K562 (cell line): ENCODE data around the gene CLDN5. TPM values are rescaled to one million over a fixed set of nuclear protein-coding genes. Genes with fewer than 3 reads are reported as not detected.

Experiments used
- CBX2 ChIP-seq: fragments of 200-600 bp; sonication (generic); IDR thresholded peaks from one replicate; pipeline ENCODE4 v1.6.1; 2012; ENCODE audit warnings: mild to moderate bottlenecking, low read length, inconsistent platforms; ENCODE audit not compliant: insufficient read depth, poor library complexity, severe bottlenecking
- CHD7 ChIP-seq: fragments of 200-600 bp; sonication (generic); IDR thresholded peaks from one replicate; pipeline ENCODE4 v1.6.1; 2012; ENCODE audit warnings: mild to moderate bottlenecking, low read depth, low read length, inconsistent platforms
- DACH1 ChIP-seq: fragments of 450-650 bp; IDR thresholded peaks from 2 replicates; pipeline ENCODE4 v1.6.1; 2018; ENCODE audit not compliant: partially characterized antibody
- KAT2B ChIP-seq: IDR thresholded peaks from one replicate; pipeline ENCODE4 v1.6.1; 2012; ENCODE audit warnings: low read depth, mild to moderate bottlenecking, control low read depth, inconsistent platforms, low read length, moderate library complexity
- NFIX ChIP-seq: fragments of 250-450 bp; sonication (Bioruptor Pico); IDR thresholded peaks from 2 replicates; pipeline ENCODE4 v1.4.0; 2020; ENCODE audit warnings: low read depth, mild to moderate bottlenecking, moderate library complexity
- POLR2AphosphoS5 ChIP-seq: IDR thresholded peaks from 2 replicates; pipeline ENCODE4 v1.6.1; 2011; ENCODE audit warnings: mild to moderate bottlenecking, low read depth, low read length, moderate library complexity; ENCODE audit not compliant: control insufficient read depth, insufficient read depth
- SMARCB1 ChIP-seq: IDR thresholded peaks from 2 replicates; pipeline ENCODE4 v1.6.1; 2011; ENCODE audit warnings: improper control_type of control experiment, low read depth; ENCODE audit not compliant: insufficient read length
- SNRNP70 ChIP-seq: fragments of 200-400 bp; formaldehyde crosslinking; optimal IDR thresholded peaks from 2 replicates; pipeline ENCODE3; 2017; ENCODE audit warnings: low read depth, low read length
- STAT5B ChIP-seq: fragments of 250-450 bp; sonication (Bioruptor Pico); IDR thresholded peaks from 2 replicates; pipeline ENCODE4 v1.8.0; 2021; ENCODE audit warnings: mild to moderate bottlenecking, inconsistent platforms
- TGIF2 ChIP-seq: sonication (generic); formaldehyde crosslinking; IDR thresholded peaks from 2 replicates; pipeline ENCODE4 v1.8.1; 2022; ENCODE audit warnings: mild to moderate bottlenecking, missing genetic modification reagents, moderate library complexity
- ZBTB1 ChIP-seq: sonication (generic); formaldehyde crosslinking; IDR thresholded peaks from 2 replicates; pipeline ENCODE4 v1.8.1; 2023; ENCODE audit warnings: missing genetic modification reagents, low read depth, mild to moderate bottlenecking, borderline replicate concordance
- ZNF24 ChIP-seq: fragments of 450-650 bp; IDR thresholded peaks from 2 replicates; pipeline ENCODE4 v1.6.1; 2016
- ZNF282 ChIP-seq: sonication (generic); formaldehyde crosslinking; IDR thresholded peaks from 2 replicates; pipeline ENCODE4 v1.8.1; 2023; ENCODE audit warnings: missing genetic modification reagents
- ZSCAN32 ChIP-seq: fragments of 450-650 bp; formaldehyde crosslinking; IDR thresholded peaks from 2 replicates; pipeline ENCODE4 v1.4.0; 2020; ENCODE audit warnings: mild to moderate bottlenecking, moderate library complexity
- polyA plus RNA-seq, 8 experiments: library from polyadenylated mRNA; depleted of rRNA in 4 of 8; stranded (reverse) in 5 of 8; unstranded in 3 of 8; fragments of >200 nt; fragmentation: Nextera tagmentation in 2 of 8; fragmentation: Illumina TruSeq in 1 of 8; extraction: Ambion mirVana in 2 of 8; extraction: Trizol in 1 of 8; gene quantifications; 2 replicates each; pipeline versions ENCODE4 v1.2.1 to v1.2.3, GENCODE V29; 2011 to 2014; ENCODE audit warnings: inconsistent platforms in 1 of 8, missing spikeins in 1 of 8
- total RNA-seq, 7 experiments: library from RNA; depleted of rRNA in 6 of 7; stranded (reverse); fragments of >200 nt in 6 of 7; fragmentation: Illumina TruSeq in 2 of 7; extraction: Trizol in 2 of 7; gene quantifications; 2 replicates each; pipeline versions ENCODE4 v1.2.1 to v1.2.3, GENCODE V29; 2011 to 2021; ENCODE audit warnings: low replicate concordance in 1 of 7

The CLDN5 gene
- total and polyA plus RNA-seq, 9 of the 15 experiments (the other 6 are each of a cell fraction or from before 2014, with no cell fraction given): 0.20 TPM; not detected in 8

DNA sequence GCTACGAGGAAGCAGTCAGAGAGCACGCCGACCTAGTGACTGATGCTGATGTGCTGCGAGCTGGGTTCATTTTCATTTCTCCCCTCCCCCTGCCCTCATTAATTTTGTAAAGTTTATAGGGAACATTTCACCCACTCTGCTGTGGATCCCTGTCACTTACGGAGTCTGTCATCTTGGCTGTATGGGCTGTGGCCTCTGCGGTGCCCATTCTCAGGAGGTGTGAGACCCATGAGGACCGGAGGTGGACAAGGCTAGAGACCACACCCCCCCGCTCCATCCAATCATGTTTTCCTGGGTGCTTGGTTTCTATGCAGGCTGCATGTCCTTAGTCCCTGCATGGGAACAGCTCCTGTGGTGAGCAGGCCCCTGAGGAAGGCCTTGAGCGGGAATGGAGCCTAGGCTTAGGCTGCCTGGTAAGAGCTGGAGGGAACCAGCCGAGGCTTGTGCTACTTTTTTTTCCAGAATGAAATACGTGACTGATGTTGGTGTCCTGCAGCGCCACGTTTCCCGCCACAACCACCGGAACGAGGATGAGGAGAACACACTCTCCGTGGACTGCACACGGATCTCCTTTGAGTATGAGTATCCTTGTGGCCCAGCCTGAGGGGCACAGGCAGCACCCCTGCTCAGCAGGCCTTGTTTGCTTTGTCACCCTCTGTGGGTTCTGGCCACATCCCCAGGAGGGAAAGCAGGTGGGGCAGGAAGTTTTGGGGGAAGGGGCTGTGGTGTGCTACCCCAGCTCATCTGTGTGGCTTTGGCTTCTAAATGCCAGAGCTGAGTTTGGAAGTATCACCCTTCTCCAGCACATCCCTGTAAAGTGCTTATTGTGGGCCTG, 19.1 kb downstream of the CLDN5 start (continued):
- TF ChIP-seq POLR2AphosphoS5: peak; percentile 55; the same call in 1 of the 2 replicates
- TF ChIP-seq STAT5B (CRISPR knock-in tag): no peak
- no peak for TF ChIP-seq ZSCAN32 (CRISPR knock-in tag)
- 0 out of 2 replicates have a peak, but pooled peaks have one; percentile 11 for TF ChIP-seq ZNF24
- no peak for TF ChIP-seq SMARCB1
- TF ChIP-seq CHD7: no peak
- TF ChIP-seq KAT2B: no peak
- TF ChIP-seq DACH1: no peak
- no peak for TF ChIP-seq TGIF2 (CRISPR knock-in tag)
- TF ChIP-seq ZBTB1 (CRISPR knock-in tag): 0 out of 2 replicates have a peak, but pooled peaks have one; percentile 42
- 0 out of 2 replicates have a peak, but pooled peaks have one; percentile 8 for TF ChIP-seq ZNF282 (CRISPR knock-in tag)
- TF ChIP-seq CBX2: no peak
- no peak for TF ChIP-seq SNRNP70
- TF ChIP-seq NFIX (CRISPR knock-in tag): no peak
